ENCODE data around the gene MYD88.

MYD88 gene

GRCh38 chr3:38114052-38114874 lies 24.2 kb upstream of the MYD88 start:
- no peak for DNase-seq

- DNase-seq = no peak
These were observed 23.4 kb upstream of the MYD88 start for GRCh38 chr3:38114875-38115644.

- no peak for DNase-seq
These were observed 22.6 kb upstream of the MYD88 start for GRCh38 chr3:38115645-38116427.

GRCh38 chr3:38116471-38117162 lies 21.8 kb upstream of the MYD88 start:
- DNase-seq = no peak

DNA sequence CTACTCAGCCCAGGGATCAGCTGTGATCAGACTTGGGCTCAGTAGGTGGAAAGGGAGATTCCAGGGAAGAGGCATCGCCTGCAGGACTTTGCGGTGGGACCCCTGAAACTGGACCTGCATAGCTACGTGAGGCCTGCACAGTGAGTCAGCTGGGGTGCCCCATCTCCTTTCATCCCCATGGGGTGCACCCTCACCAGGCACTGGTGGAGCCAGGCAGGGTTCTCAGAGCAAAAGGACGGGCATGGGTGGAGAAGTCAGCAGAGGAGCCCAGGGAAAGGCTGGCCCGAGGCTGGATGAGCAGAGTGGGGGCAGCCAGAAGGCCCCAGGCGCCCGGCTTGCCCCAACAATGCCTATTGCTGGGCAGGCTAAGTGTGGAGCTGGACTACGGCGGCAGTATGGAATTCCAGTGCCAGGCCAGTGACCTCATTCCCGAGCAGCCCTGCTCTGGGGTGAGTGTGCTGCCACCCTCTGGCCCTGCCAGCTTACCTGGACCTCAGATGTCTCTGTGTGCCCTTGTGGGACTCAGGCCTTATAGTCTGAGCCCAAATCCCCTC lies 21.2 kb upstream of the MYD88 start:
- no peak for DNase-seq

- DNase-seq = peak; percentile 63 to 75 (median 68)
These were observed 20.6 kb upstream of the MYD88 start for GRCh38 chr3:38117748-38118420.

- DNase-seq = no peak
These were observed 19.8 kb upstream of the MYD88 start for GRCh38 chr3:38118421-38119247.

- DNase-seq = no peak
These were observed 19.3 kb upstream of the MYD88 start for GRCh38 chr3:38119248-38119544.

GRCh38 chr3:38119821-38120692 lies 18.4 kb upstream of the MYD88 start:
- no peak for DNase-seq

GRCh38 chr3:38120693-38121450 lies 17.6 kb upstream of the MYD88 start:
- no peak for DNase-seq

GRCh38 chr3:38121451-38121831 lies 17.0 kb upstream of the MYD88 start:
- DNase-seq = no peak

- no peak for DNase-seq
These were observed 16.5 kb upstream of the MYD88 start for GRCh38 chr3:38121832-38122461.

GRCh38 chr3:38122712-38123290 lies 15.7 kb upstream of the MYD88 start:
- no peak for DNase-seq

DNA sequence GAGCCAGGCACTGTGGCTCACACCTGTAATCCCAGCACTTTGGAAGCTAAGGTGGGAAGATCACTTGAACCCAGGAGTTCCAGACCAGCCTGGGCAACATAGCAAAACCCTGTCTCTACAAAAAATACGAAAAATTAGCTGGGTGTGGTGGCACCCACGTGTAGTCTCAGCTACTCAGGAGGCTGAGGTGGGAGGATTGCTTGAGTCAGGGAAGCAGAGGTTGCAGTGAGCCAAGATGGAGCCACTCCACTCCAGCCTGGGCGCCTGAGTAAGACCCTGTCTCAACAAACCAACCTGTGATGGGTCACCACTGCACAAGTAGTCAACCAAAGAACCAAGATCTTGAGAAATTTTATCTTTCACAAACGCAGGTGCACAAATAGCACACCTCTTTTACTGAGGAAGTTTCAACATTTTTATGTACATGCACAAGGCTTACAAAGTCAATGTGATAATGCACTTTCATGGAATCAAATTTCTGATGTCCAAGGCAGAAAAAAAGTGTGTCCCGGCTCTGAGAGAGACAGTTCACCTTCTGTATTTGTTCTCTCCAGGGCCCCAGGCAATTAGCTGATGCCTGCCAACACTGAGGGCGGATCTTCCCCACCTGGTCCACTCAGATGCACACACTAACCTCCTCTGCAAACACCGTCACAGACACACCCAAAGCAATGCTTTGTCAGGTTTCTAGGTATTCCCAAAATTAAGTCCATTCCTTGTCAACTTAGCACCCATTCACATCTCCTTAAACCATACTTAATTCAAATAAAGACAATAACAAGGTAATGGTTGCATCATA lies 13.9 kb upstream of the MYD88 start:
- DNase-seq = no peak

DNA sequence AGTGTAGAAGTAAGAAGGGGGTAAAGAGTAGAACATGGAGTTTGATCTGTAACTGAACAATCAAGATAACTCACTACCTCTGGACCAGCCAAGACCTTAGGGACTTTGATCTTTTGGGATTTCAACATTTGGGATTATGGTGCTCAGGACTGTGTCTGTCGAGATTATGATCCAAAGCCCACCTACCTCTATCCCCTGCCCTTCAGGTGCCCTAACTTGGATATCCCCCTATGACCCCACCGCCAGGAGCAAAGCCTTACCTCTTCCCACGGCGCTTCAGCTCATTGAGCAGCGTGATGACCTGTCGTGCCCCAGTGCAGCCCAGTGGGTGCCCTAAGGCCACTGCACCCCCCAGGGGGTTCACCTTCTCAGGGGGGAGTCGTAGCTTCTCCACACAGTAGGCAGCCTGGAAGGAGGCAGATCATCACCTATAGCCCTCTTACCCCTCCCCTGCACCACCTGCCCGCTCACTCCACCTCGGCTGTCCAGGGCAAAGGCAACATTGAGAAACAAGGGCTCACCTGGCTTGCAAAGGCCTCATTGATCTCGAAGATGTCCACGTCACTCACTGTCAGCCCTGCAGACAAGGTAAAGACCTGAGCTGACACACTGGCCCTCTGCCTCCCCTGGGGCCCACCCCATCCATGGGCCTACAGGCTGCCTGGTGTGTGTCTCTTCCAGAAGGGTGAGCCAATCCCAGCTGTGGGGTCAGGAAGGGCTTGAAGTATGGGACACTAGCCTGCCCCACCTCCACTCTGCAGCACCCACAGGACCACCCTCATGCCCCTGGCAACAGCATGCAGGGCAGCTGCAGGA lies 12.9 kb upstream of the MYD88 start:
- no peak for DNase-seq

DNA sequence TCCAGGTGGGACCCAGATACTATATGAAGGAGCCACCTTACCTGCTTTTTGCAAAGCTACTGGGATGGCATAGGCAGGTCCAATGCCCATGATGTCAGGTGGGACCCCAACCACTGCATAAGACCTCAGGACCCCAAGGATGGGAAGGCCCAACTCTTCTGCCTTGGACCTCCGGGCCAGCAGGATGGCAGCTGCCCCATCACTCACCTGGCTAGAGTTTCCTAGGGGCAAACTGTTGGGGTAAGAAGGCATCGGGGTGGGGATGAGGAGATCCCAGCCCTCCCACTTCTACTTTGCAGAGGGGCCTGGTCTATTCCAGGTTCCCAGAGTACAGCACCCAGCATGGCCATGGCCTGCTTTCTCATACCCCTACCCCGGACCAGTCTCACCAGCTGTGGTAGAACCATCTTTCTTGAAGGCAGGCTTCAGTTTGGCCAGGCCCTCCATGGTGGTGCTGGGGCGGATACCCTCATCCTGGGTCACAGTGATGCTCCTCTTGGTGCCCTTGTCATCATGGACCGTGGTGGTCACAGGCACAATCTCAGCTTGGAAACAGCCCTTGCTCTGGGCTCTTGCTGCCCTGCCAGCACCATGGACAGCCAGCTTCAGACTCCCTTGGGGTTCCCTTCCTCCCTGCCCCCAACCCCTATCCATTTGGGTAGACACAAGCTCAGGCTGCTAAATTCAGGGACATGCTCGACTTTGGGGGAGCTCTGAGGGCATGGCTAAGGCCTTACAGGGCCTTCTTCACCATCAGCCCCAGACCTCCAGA lies 12.2 kb upstream of the MYD88 start:
- DNase-seq = no peak
